ENCODE measurements around the gene ZG16B. TPM values are rescaled to one million over a fixed set of nuclear protein-coding genes. Genes with fewer than 3 reads are reported as not detected.

The ZG16B gene
- total RNA-seq, 2 donors from 2014 or later, result 37.1 to 268 TPM

DNA sequence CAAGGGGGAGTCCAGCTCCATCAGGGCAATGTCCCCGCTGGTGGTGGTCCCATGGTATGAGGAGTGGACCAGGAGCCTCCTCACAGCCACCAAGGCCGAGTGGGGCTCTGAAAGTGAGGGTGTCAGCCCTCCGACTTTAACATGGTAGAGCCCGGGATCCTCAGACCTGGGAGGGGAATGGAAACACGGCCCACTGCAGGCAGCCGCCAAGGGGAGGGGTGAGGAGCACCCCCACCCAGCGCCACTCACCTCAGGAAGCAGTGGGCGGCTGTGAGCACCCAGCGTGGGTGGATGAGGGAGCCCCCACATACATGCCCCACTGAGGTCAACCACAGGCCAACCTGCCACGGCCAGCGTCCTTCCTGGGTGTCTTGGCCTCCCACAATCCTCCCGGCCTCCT, 10.8 kb downstream of the ZG16B start:
- TF ChIP-seq POLR2AphosphoS5 (IDR thresholded peaks at IDR 0.05) (no peak), POLR2A (IDR thresholded peaks at IDR 0.05) (no peak)
- TF ChIP-seq, protein P1, sequence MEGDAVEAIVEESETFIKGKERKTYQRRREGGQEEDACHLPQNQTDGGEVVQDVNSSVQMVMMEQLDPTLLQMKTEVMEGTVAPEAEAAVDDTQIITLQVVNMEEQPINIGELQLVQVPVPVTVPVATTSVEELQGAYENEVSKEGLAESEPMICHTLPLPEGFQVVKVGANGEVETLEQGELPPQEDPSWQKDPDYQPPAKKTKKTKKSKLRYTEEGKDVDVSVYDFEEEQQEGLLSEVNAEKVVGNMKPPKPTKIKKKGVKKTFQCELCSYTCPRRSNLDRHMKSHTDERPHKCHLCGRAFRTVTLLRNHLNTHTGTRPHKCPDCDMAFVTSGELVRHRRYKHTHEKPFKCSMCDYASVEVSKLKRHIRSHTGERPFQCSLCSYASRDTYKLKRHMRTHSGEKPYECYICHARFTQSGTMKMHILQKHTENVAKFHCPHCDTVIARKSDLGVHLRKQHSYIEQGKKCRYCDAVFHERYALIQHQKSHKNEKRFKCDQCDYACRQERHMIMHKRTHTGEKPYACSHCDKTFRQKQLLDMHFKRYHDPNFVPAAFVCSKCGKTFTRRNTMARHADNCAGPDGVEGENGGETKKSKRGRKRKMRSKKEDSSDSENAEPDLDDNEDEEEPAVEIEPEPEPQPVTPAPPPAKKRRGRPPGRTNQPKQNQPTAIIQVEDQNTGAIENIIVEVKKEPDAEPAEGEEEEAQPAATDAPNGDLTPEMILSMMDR (IDR thresholded peaks at IDR 0.05), result no peak
- Histone ChIP-seq H3K27me3 (replicated peaks; ENCODE audit: insufficient read depth) (no peaks in the 10 kb centered on the region), H3K27ac (no peak overlapping the region), H3K36me3 (no peaks in the 10 kb centered on the region), H3K9me3 (no peaks in the 10 kb centered on the region), H3K4me1 (replicated peaks) (no peaks in the 10 kb centered on the region), H3K4me3 (no peak overlapping the region)
- 89% methylated on average over 12 of the region's 12 CpGs for WGBS
- intact Hi-C loops (cut with DNase I), result no loop called here
- DNase-seq (ENCODE audit: low spot score), result no peak

DNA sequence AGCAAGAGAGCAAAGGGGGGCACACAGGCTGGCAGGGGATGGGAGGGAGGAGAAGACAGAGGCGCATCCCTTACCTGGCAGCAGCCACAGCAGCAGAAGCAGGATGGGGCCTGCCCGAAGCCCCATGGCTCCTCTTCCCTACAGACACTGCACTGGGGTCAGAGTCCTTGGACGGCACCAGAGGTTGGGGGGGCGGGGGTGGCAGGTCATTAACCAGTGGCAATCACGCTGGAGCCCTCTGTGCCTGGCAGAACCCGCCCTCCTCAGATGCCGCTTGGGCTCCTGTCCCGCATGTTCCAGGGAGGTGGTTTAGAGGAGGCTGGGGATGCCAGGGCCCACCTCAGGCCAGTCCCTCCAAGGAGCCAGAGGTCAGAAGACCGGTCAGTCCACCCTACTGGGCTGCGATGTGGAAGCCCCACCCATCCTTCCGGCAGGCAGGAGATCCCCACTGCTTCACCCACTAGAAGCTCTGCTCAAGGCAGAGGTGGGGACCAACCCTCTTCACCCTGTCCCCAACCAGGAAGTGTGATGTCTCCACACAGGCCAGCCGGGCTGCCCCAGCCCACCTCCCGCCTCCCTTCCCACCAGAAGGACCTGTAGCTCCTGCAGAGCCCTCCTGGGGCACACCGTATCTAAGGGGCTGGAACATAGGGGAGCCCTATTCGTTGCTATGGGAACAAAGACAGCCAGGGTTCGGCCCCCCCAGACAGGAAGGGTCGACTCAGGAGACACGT, 11.7 kb downstream of the ZG16B start:
- no peak for DNase-seq (ENCODE audit: low spot score)
- Histone ChIP-seq H3K36me3 (no peaks in the 10 kb centered on the region), H3K27me3 (replicated peaks; ENCODE audit: insufficient read depth) (no peaks in the 10 kb centered on the region), H3K4me1 (replicated peaks) (no peaks in the 10 kb centered on the region), H3K27ac (no peak overlapping the region), H3K9me3 (no peaks in the 10 kb centered on the region), H3K4me3 (no peak overlapping the region)
- 71% methylated on average over 16 of the region's 18 CpGs for WGBS
- intact Hi-C loops (cut with DNase I), result no loop called here
- TF ChIP-seq POLR2AphosphoS5 (IDR thresholded peaks at IDR 0.05), result no peak

DNA sequence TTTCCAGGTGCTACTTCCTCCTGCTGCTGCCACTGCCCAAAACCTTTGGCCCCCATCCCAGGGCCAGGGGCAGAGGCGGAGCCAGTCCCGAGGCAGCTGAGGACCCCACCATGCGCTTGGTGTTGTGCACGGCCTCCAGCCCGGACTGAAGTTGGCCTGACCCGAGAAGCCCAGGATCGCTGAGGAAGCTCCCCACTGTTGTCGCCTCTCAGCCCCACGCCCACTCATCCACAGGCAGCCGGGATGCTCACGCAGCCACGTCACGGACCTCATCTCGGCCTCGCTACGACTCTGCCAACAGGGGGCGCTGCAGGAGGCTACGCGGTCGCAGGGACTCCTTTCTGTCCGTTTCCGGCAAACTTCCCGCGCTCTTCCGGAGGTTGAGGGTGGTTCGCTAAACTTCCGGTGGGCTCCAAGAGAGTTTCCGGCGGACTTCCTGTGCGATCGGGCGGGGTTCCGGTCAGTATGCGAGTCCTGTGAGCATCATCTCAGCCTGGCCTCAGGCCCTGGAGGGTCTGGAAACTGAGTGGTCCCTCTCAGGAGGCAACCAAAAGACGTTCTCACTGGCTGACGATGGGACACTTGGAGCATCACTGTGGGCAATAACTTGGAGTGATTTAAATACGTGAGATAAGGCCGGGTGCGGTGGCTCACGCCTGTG, 12.4 kb downstream of the ZG16B start:
- Histone ChIP-seq H3K27ac (no peak overlapping the region), H3K4me1 (replicated peaks) (no peaks in the 10 kb centered on the region), H3K27me3 (replicated peaks; ENCODE audit: insufficient read depth) (no peaks in the 10 kb centered on the region), H3K36me3 (no peaks in the 10 kb centered on the region), H3K4me3 (peak overlapping the region in 1 of 2 donors; percentile 12), H3K9me3 (no peaks in the 10 kb centered on the region)
- intact Hi-C loops (cut with DNase I), result no loop called here
- TF ChIP-seq POLR2A (IDR thresholded peaks at IDR 0.05), result no peak
- TF ChIP-seq, protein P1 (IDR thresholded peaks at IDR 0.05), result peak in 2 of 4 experiments; percentile 24 to 33
- whole genome bisulfite sequencing, result 41% methylated on average over 39 of the region's 40 CpGs
- no peak for DNase-seq (ENCODE audit: low spot score)

DNA sequence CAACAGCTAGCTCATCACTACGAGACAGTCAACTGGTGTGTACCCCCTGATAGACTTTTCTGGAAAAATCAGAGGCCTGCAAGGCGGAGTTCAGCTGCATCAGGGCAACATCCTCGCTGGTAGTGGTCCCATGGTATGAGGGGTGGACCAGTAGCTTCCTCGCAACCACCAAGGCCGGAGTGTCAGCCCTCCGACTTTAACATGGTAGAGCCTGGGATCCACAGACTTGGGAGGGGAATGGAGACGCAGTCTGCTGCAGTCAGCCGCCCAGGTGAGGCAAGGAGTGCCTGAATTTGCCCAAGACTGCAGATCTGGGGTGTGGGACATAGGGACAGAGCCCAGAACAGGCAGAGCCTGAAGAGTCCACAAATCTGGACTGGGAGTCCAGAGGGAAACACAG, 13.4 kb downstream of the ZG16B start:
- WGBS, result 89% methylated on average over 8 of the region's 8 CpGs
- no peaks in the 10 kb centered on the region for H3K36me3 ChIP-seq
- no peaks in the 10 kb centered on the region for H3K4me1 ChIP-seq (replicated peaks)
- H3K27me3 ChIP-seq (replicated peaks; ENCODE audit: insufficient read depth), result no peaks in the 10 kb centered on the region
- no peak overlapping the region for H3K27ac ChIP-seq
- DNase-seq (ENCODE audit: low spot score), result no peak
- H3K4me3 ChIP-seq, result no peak overlapping the region
- TF ChIP-seq, protein P1 (IDR thresholded peaks at IDR 0.05), result no peak
- no peak for TF ChIP-seq POLR2A (IDR thresholded peaks at IDR 0.05)
- TF ChIP-seq POLR2AphosphoS5 (IDR thresholded peaks at IDR 0.05), result no peak
- no peaks in the 10 kb centered on the region for H3K9me3 ChIP-seq
- intact Hi-C loops (cut with DNase I), result no loop called here

DNA sequence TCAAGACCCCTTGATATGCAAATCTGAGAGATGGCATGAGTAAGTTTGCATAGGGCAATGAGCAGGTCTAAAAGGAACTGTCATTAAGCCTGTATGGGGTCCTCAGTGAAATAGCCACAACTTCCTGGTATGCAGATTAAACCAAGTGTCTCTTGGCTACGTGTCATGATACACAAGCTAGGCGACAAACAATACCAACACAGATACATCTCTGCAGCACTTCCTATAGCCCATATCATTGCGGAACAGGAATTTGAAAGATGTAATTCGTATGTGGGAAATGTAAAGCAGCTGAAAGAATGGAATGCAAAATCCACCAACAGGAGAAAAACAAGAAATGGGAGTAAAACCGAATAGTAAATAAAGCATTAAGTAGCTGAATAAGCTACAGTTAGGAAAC, 15.0 kb downstream of the ZG16B start:
- intact Hi-C loops (cut with DNase I), result no loop called here
- no peak for DNase-seq (ENCODE audit: low spot score)
- Histone ChIP-seq H3K4me3 (no peak overlapping the region), H3K9me3 (no peaks in the 10 kb centered on the region), H3K27me3 (replicated peaks; ENCODE audit: insufficient read depth) (no peaks in the 10 kb centered on the region), H3K4me1 (replicated peaks) (no peaks in the 10 kb centered on the region), H3K27ac (no peak overlapping the region), H3K36me3 (no peaks in the 10 kb centered on the region)
- TF ChIP-seq POLR2AphosphoS5 (IDR thresholded peaks at IDR 0.05), result no peak
- TF ChIP-seq, protein P1 (IDR thresholded peaks at IDR 0.05), result no peak
- no peak for TF ChIP-seq POLR2A (IDR thresholded peaks at IDR 0.05)
- WGBS, result 80% methylated on average over 5 of the region's 5 CpGs

Measured in prostate gland (tissue), 2 donors.